Duodenal mucosa (tissue), 2 donors: ENCODE data around the gene CWC27.
"Not testable (repeated sequence)": the region's sequence is repeated elsewhere in the genome, so short reads cannot be mapped to it uniquely, and the experiment has no call there.

Source experiments
- H3K27ac ChIP-seq: one replicate; pipeline ENCODE4 v1.7.0; 2013; ENCODE audit warnings: low read depth, low read length
- H3K27me3 ChIP-seq, 2 donors: one replicate each; pipeline ENCODE4 v1.7.0; 2013; ENCODE audit warnings: low read length in 2 of 2, control low read depth in 1 of 2; ENCODE audit not compliant: insufficient read depth in 2 of 2, control insufficient read depth in 1 of 2
- H3K36me3 ChIP-seq, 2 donors: one replicate each; pipeline ENCODE4 v1.7.0; 2013; ENCODE audit warnings: low read length in 2 of 2, control low read depth in 1 of 2; ENCODE audit not compliant: insufficient read depth in 2 of 2, control insufficient read depth in 1 of 2
- H3K4me1 ChIP-seq, 2 donors: one replicate each; pipeline ENCODE4 v1.7.0; 2013; ENCODE audit warnings: low read length in 2 of 2, control low read depth in 1 of 2; ENCODE audit not compliant: insufficient read depth in 2 of 2, control insufficient read depth in 1 of 2
- H3K4me3 ChIP-seq, 2 donors: one replicate each; pipeline ENCODE4 v1.7.0; 2013; ENCODE audit warnings: low read length in 2 of 2, low read depth in 1 of 2
- H3K9ac ChIP-seq, 2 donors: one replicate each; pipeline ENCODE4 v1.7.0; 2013; ENCODE audit warnings: low read length in 2 of 2, low read depth in 1 of 2
- H3K9me3 ChIP-seq, 2 donors: one replicate each; pipeline ENCODE4 v1.7.0; 2013; ENCODE audit warnings: low read length in 2 of 2, control low read depth in 1 of 2; ENCODE audit not compliant: control insufficient read depth in 1 of 2

The CWC27 gene

GRCh38 chr5:64811050-64811640, 42.4 kb downstream of the CWC27 start:
- Histone ChIP-seq H3K27me3 (no peaks in the 10 kb centered on the region), H3K4me3 (no peak overlapping the region), H3K4me1 (no peaks in the 10 kb centered on the region), H3K9ac (no peak overlapping the region), H3K27ac (no peak overlapping the region), H3K36me3 (peaks cover 0 to 2% of the 10 kb centered on the region in 2 donors), H3K9me3 (no peaks in the 10 kb centered on the region)

GRCh38 chr5:64814073-64814472, 45.3 kb downstream of the CWC27 start:
- H3K9ac ChIP-seq: no peak overlapping the region
- H3K4me3 ChIP-seq: no peak overlapping the region
- no peak overlapping the region for H3K27ac ChIP-seq
- no peaks in the 10 kb centered on the region for H3K9me3 ChIP-seq
- H3K36me3 ChIP-seq: peaks cover 0 to 3% of the 10 kb centered on the region in 2 donors
- H3K4me1 ChIP-seq: no peaks in the 10 kb centered on the region
- H3K27me3 ChIP-seq: no peaks in the 10 kb centered on the region

DNA sequence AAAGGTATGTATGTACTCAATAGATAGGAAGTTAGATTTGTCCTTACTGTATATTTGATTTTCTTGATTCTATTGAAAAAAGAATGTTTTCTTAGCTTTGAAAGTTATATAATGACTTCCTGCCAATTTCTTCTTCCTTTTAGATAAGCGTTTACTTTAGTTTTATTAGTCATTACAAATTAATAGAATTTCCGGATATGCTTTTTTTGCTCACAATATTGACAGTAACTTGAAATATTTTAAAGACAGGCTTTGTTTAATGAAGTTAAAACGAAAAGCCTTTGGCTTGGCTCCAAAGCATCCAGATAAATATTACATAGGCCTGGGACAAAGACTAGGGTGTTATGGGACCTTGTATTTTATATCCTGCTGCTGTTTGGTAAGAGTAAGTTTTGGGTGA, 49.5 kb downstream of the CWC27 start:
- Histone ChIP-seq H3K9me3 (no peaks in the 10 kb centered on the region), H3K27ac (no peak overlapping the region), H3K9ac (no peak overlapping the region), H3K4me3 (no peak overlapping the region), H3K36me3 (peaks cover 0 to 3% of the 10 kb centered on the region in 2 donors), H3K4me1 (no peaks in the 10 kb centered on the region), H3K27me3 (no peaks in the 10 kb centered on the region)

DNA sequence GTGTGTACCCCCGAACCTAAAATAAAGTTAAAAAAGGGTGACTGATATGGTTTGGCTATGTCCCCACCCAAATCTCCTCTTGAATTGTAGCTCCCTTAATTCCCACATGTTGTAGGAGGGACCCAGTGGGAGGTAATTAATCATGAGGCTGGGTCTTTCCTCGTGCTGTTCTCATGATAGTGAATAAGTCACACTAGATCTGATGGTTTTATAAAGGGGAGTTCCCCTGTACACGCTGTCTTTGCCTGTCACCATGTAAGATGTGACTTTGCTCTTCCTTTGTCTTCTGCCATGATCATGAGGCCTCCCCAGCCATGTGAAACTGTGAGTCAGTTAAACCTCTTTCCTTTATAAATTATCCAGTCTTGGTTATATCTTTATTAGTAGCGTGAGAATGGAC, 50.6 kb downstream of the CWC27 start:
- not testable (repeated sequence) for H3K4me1 ChIP-seq, H3K4me3 ChIP-seq, H3K9me3 ChIP-seq, H3K9ac ChIP-seq, H3K36me3 ChIP-seq, H3K27ac ChIP-seq, H3K27me3 ChIP-seq

GRCh38 chr5:64822320-64822719, 53.6 kb downstream of the CWC27 start:
- Histone ChIP-seq H3K9ac (no peak overlapping the region), H3K9me3 (no peaks in the 10 kb centered on the region), H3K27ac (no peak overlapping the region), H3K36me3 (no peaks in the 10 kb centered on the region), H3K4me1 (no peaks in the 10 kb centered on the region), H3K4me3 (no peak overlapping the region), H3K27me3 (no peaks in the 10 kb centered on the region)

DNA sequence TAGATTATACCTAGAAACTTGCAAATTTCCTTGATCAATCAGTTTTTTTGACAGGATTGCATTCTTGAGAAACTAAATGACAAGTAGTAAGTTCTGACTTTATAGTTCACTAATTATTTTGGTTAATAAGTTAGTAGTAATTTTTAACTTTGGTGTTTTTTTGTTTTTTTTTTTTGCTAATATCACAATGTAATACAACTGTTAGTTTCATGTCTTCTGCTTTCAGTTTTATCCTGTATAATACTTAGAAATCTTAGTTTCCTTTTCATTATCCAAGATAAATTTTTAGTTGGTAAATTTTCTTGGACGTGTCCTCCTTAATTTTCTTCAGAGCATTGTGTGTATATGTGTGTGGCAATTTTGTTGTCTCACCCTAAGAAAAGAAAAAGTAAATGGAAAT, 57.8 kb downstream of the CWC27 start:
- H3K9ac ChIP-seq: no peak overlapping the region
- H3K9me3 ChIP-seq: no peaks in the 10 kb centered on the region
- no peak overlapping the region for H3K27ac ChIP-seq
- H3K36me3 ChIP-seq: peaks cover 0 to 6% of the 10 kb centered on the region in 2 donors
- no peaks in the 10 kb centered on the region for H3K27me3 ChIP-seq
- H3K4me3 ChIP-seq: no peak overlapping the region
- H3K4me1 ChIP-seq: no peaks in the 10 kb centered on the region

GRCh38 chr5:64827703-64828102, 59.0 kb downstream of the CWC27 start:
- H3K9me3 ChIP-seq: no peaks in the 10 kb centered on the region
- no peak overlapping the region for H3K4me3 ChIP-seq
- H3K9ac ChIP-seq: no peak overlapping the region
- H3K4me1 ChIP-seq: no peaks in the 10 kb centered on the region
- H3K27ac ChIP-seq: no peak overlapping the region
- peaks cover 0 to 6% of the 10 kb centered on the region in 2 donors for H3K36me3 ChIP-seq
- H3K27me3 ChIP-seq: no peaks in the 10 kb centered on the region

GRCh38 chr5:64830650-64831049, 61.9 kb downstream of the CWC27 start:
- H3K27me3 ChIP-seq, H3K9ac ChIP-seq, H3K4me1 ChIP-seq, H3K4me3 ChIP-seq, H3K9me3 ChIP-seq, H3K27ac ChIP-seq, H3K36me3 ChIP-seq: not testable (repeated sequence)

GRCh38 chr5:64831996-64832395, 63.3 kb downstream of the CWC27 start:
- H3K27ac ChIP-seq: no peak overlapping the region
- peaks cover 0 to 6% of the 10 kb centered on the region in 2 donors for H3K36me3 ChIP-seq
- H3K4me3 ChIP-seq: no peak overlapping the region
- H3K9me3 ChIP-seq: no peaks in the 10 kb centered on the region
- H3K27me3 ChIP-seq: no peaks in the 10 kb centered on the region
- H3K4me1 ChIP-seq: no peaks in the 10 kb centered on the region
- no peak overlapping the region for H3K9ac ChIP-seq

DNA sequence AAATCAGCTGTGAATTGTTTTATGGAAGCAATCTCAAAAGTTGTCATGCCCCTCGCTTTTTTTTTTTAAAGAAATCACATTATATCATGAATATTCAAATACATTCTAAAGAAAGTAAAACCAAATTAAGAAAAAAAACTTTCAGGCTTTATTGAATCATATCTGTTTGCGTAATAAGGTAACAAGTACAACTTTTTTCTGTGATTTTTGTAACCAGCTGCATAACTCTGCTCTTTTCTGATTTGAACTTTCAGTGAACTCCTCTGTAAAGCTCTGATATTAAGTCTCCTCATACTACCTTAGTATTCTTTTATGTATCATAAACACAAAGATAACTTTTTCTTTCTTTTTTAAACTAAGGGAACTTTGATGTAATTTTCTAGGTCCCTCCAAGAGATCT, 65.3 kb downstream of the CWC27 start:
- H3K36me3 ChIP-seq: no peaks in the 10 kb centered on the region
- no peaks in the 10 kb centered on the region for H3K4me1 ChIP-seq
- no peaks in the 10 kb centered on the region for H3K27me3 ChIP-seq
- no peak overlapping the region for H3K9ac ChIP-seq
- no peaks in the 10 kb centered on the region for H3K9me3 ChIP-seq
- no peak overlapping the region for H3K4me3 ChIP-seq
- H3K27ac ChIP-seq: no peak overlapping the region

DNA sequence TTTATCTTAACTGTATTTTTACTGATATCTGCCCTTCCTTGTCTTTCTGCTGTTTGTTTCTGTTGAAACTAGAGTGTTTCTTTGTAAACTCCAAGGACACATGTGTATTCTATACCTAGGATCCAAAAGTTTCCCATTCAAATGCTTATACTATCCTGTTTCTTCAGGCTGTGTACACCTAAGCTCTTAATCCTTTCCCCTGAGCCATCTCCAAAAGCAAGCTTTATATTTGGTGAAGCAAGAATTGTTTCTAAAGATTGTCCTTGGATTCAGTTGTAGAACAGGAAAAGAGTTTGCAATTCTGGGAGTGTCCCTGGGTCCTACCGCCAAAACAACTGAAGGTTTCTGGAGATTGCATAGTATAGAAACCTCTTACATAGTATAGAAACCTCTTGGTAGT, 65.9 kb downstream of the CWC27 start:
- Histone ChIP-seq H3K9me3 (no peaks in the 10 kb centered on the region), H3K27me3 (no peaks in the 10 kb centered on the region), H3K36me3 (no peaks in the 10 kb centered on the region), H3K4me3 (no peak overlapping the region), H3K4me1 (no peaks in the 10 kb centered on the region), H3K27ac (no peak overlapping the region), H3K9ac (no peak overlapping the region)
